Retina (tissue), 1 donor: ENCODE data around the gene MYMK.
A peak's percentile ranks its signal among the peaks of the same experiment; 100 is the strongest.

Experiments used
- DNase-seq: peaks from one replicate; pipeline ENCODE4 v3.0.0-alpha.2; 2016

Gene MYMK

GRCh38 chr9:133499132-133499891 is 25.4 kb downstream of the MYMK start:
- DNase-seq, result no peak

GRCh38 chr9:133496861-133497842 is 27.6 kb downstream of the MYMK start:
- DNase-seq, result no peak

- DNase-seq, result no peak
Observed at GRCh38 chr9:133495327-133496293, 29.1 kb downstream of the MYMK start.

- no peak for DNase-seq
Observed at GRCh38 chr9:133494636-133495326, 30.0 kb downstream of the MYMK start.

- no peak for DNase-seq
Observed at GRCh38 chr9:133493845-133494540, 30.8 kb downstream of the MYMK start.

- no peak for DNase-seq
Observed at GRCh38 chr9:133493428-133493827, 31.3 kb downstream of the MYMK start.

GRCh38 chr9:133492061-133493021 is 32.4 kb downstream of the MYMK start:
- DNase-seq, result peak; percentile 75

- no peak for DNase-seq
Observed at GRCh38 chr9:133491656-133491925, 33.2 kb downstream of the MYMK start.

- no peak for DNase-seq
Observed at GRCh38 chr9:133490865-133491655, 33.7 kb downstream of the MYMK start.

- DNase-seq, result no peak
Observed at GRCh38 chr9:133490201-133490681, 34.5 kb downstream of the MYMK start.

GRCh38 chr9:133489253-133490190 is 35.2 kb downstream of the MYMK start:
- DNase-seq, result no peak

- DNase-seq, result no peak
Observed at GRCh38 chr9:133488686-133489252, 36.0 kb downstream of the MYMK start.

- no peak for DNase-seq
Observed at GRCh38 chr9:133487331-133487725, 37.4 kb downstream of the MYMK start.

- no peak for DNase-seq
Observed at GRCh38 chr9:133485531-133486260, 39.1 kb downstream of the MYMK start.

- no peak for DNase-seq
Observed at GRCh38 chr9:133484671-133485437, 39.9 kb downstream of the MYMK start.

- no peak for DNase-seq
Observed at GRCh38 chr9:133483611-133484010, 41.1 kb downstream of the MYMK start.
